B cell (primary cell): Measurements from ENCODE around the gene CHRNA4.

Experiments
- EZH2 ChIP-seq: IDR thresholded peaks from 2 replicates; pipeline ENCODE4 v1.6.1; 2012; ENCODE audit warnings: borderline replicate concordance, low read depth, mild to moderate bottlenecking, moderate library complexity, low read length; ENCODE audit not compliant: insufficient read depth, poor library complexity, severe bottlenecking
- TF ChIP-seq, protein P1 (sequence below): fragments of 200-600 bp; IDR thresholded peaks from one replicate; pipeline ENCODE4 v1.8.0; 2022; ENCODE audit warnings: antibody characterized with exemption, mild to moderate bottlenecking

- TF ChIP-seq, protein P1, sequence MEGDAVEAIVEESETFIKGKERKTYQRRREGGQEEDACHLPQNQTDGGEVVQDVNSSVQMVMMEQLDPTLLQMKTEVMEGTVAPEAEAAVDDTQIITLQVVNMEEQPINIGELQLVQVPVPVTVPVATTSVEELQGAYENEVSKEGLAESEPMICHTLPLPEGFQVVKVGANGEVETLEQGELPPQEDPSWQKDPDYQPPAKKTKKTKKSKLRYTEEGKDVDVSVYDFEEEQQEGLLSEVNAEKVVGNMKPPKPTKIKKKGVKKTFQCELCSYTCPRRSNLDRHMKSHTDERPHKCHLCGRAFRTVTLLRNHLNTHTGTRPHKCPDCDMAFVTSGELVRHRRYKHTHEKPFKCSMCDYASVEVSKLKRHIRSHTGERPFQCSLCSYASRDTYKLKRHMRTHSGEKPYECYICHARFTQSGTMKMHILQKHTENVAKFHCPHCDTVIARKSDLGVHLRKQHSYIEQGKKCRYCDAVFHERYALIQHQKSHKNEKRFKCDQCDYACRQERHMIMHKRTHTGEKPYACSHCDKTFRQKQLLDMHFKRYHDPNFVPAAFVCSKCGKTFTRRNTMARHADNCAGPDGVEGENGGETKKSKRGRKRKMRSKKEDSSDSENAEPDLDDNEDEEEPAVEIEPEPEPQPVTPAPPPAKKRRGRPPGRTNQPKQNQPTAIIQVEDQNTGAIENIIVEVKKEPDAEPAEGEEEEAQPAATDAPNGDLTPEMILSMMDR, result no peak
- TF ChIP-seq EZH2, result no peak
Observed at GRCh38 chr20:63378626-63379025, 17.5 kb upstream of the CHRNA4 start.
